MCF 10A (cell line): Measurements from ENCODE around the gene TMEM139. TPM values are rescaled to one million over a fixed set of nuclear protein-coding genes. Genes with fewer than 3 reads are reported as not detected.
"Not testable (repeated sequence)": the region's sequence is repeated elsewhere in the genome, so short reads cannot be mapped to it uniquely, and the experiment has no call there.

Experiments used
- BruUV-seq: library from RNA; stranded (reverse); fragments of 400-500 nt; replicated peaks from 2 replicates; lab custom pipeline; 2021; lab: Mats Ljungman, UMichigan
- CTCF ChIA-PET: fragments of 300-600 bp; sonication (Branson Sonifier 250); formaldehyde crosslinking; extraction: SDS; loops from one replicate; lab custom pipeline; 2021; ENCODE audit warnings: antibody characterized with exemption, inconsistent platforms; lab: Yijun Ruan, JAX
- POLR2A ChIA-PET: fragments of 300-600, 350-650 bp; sonication (Branson Sonifier 250); formaldehyde crosslinking; extraction: SDS; loops from one replicate; lab custom pipeline; 2020; ENCODE audit warnings: antibody characterized with exemption, inconsistent platforms; lab: Yijun Ruan, JAX
- DNase-seq: peaks from one replicate; pipeline ENCODE4 v3.0.0-alpha.2; 2018; ENCODE audit not compliant: unreplicated experiment
- H3K27ac Mint-ChIP-seq: one replicate; pipeline ENCODE4 v1.8.0; 2022; ENCODE audit warnings: mild to moderate bottlenecking, low read depth, mixed read lengths; ENCODE audit not compliant: unreplicated experiment
- H3K27me3 Mint-ChIP-seq: one replicate; pipeline ENCODE4 v1.8.0; 2022; ENCODE audit warnings: mixed read lengths; ENCODE audit not compliant: insufficient read depth, unreplicated experiment
- H3K36me3 Mint-ChIP-seq: one replicate; pipeline ENCODE4 v1.8.0; 2022; ENCODE audit warnings: mild to moderate bottlenecking, moderate library complexity, mixed read lengths; ENCODE audit not compliant: insufficient read depth, unreplicated experiment
- H3K4me1 Mint-ChIP-seq: one replicate; pipeline ENCODE4 v1.8.0; 2022; ENCODE audit warnings: mixed read lengths; ENCODE audit not compliant: insufficient read depth, unreplicated experiment
- H3K4me3 Mint-ChIP-seq: one replicate; pipeline ENCODE4 v1.8.0; 2022; ENCODE audit warnings: mild to moderate bottlenecking, moderate library complexity, mixed read lengths; ENCODE audit not compliant: unreplicated experiment
- H3K9me3 Mint-ChIP-seq: one replicate; pipeline ENCODE4 v1.8.0; 2022; ENCODE audit warnings: mixed read lengths; ENCODE audit not compliant: unreplicated experiment
- intact Hi-C: fragments of 100-400 bp; cut with micrococcal nuclease; formaldehyde crosslinking; loops from 2 replicates; pipeline ENCODE4 v1.14.1; 2022
- total RNA-seq: library from RNA; stranded (reverse); gene quantifications from 2 replicates; pipeline ENCODE4 v1.2.3, GENCODE V29; 2022
- TF ChIP-seq, protein P1 (sequence below): fragments of 200-600 bp; IDR thresholded peaks from one replicate; pipeline ENCODE4 v1.8.0; 2022; ENCODE audit warnings: antibody characterized with exemption, mild to moderate bottlenecking; ENCODE audit not compliant: unreplicated experiment

The TMEM139 gene
- total RNA-seq, 1 experiment from 2014 or later = 9.2 TPM

DNA sequence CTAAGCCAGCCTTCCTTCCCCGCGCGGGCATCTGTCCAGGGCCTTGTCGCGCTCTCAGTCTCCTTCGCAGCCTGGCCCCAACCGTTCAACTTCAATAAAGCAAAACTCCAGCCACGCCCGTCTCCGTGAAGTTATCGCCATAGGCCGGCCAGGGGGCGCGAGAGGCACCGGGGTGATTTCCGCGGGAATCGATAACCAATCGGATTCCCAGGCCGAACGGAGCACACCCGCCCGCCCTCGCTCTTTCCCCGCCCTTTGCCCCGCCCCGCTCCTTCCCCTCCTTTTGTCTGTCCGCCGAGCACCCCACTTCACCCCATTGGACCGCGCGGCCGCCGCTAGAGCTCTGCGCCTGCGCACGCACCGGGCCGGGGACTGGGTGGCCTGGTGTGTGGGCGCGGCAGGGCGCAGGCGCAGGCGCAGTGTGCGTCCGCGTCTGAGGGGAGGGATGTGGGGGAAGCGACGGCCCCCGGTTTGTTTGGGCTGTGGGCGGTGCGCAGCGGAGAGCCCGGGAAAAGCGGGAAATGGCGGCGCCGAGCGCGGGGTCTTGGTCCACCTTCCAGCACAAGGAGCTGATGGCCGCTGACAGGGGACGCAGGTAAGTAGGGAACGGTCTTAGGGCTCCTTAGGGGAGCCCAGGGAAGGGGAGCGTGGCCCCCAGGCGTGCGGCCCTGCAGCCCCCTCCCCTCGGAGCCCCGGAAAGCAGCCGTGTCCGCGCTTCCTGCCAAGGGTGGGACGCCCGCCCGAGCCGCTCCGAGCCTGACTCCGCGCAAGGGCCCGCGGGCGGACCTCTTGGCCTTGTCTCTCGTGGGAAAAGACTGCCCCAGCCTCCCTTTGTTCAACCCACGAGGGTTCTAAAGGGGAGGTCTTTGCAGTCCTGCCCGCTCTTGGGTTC, 3.4 kb downstream of the TMEM139 start, which contains the start of gene CASP2:
CASP2 (plus strand) TSS at position 417 of the 892 bp plus-strand sequence; CDS start at position 522, 105 bp downstream.
- H3K4me3 Mint-ChIP-seq = peak within 1 kb of the TSS; percentile 98
- POLR2A ChIA-PET = interaction anchor here (0.7 to 3.7 kb wide), 13 partner anchors 8 to 204 kb away, joined by 3 to 32 read pairs (median 3); partner anchors contain the start of genes EPHA1 and GSTK1
- peaks cover 42% of the 10 kb centered on the region for H3K4me1 Mint-ChIP-seq
- intact Hi-C loops = loop anchor here (2.0 kb wide), 2 partner anchors 23 to 93 kb away; partner anchors contain the start of gene ZYX
- H3K9me3 Mint-ChIP-seq = no peaks in the 10 kb centered on the region
- TSS peak; percentile 25 for BruUV-seq
- peak; percentile 97 for DNase-seq
- peaks cover 19% of the 10 kb centered on the region for H3K36me3 Mint-ChIP-seq
- H3K27ac Mint-ChIP-seq = peak within 1 kb of the TSS; percentile 68
- H3K27me3 Mint-ChIP-seq = no peaks in the 10 kb centered on the region
- CTCF ChIA-PET = interaction anchor here (0.5 to 1.7 kb wide), 8 partner anchors 11 to 119 kb away, joined by 3 to 8 read pairs (median 3); no protein-coding TSS in a partner anchor
- TF ChIP-seq, protein P1, sequence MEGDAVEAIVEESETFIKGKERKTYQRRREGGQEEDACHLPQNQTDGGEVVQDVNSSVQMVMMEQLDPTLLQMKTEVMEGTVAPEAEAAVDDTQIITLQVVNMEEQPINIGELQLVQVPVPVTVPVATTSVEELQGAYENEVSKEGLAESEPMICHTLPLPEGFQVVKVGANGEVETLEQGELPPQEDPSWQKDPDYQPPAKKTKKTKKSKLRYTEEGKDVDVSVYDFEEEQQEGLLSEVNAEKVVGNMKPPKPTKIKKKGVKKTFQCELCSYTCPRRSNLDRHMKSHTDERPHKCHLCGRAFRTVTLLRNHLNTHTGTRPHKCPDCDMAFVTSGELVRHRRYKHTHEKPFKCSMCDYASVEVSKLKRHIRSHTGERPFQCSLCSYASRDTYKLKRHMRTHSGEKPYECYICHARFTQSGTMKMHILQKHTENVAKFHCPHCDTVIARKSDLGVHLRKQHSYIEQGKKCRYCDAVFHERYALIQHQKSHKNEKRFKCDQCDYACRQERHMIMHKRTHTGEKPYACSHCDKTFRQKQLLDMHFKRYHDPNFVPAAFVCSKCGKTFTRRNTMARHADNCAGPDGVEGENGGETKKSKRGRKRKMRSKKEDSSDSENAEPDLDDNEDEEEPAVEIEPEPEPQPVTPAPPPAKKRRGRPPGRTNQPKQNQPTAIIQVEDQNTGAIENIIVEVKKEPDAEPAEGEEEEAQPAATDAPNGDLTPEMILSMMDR = no peak

DNA sequence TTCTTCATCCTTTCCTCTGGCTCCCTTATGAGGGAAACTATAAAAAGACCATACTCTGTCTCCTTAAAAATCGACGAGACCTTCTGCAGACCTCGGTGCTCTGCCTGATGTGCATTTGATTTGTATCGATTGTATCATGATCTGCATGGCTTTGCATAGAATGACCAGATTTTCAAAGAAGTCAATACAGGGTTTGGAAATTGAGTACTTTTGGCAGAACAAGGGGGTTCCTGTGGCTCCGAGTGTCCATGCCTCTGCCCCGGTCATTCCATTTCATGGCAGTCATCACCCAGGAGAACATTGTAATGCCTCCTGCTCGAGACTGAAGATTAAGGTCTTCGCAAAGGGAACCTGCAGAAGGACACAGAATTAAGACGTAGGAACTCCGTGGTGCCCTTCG, 4.1 kb downstream of the TMEM139 start:
- H3K27ac Mint-ChIP-seq = peak overlapping the region; percentile 68
- intact Hi-C loops = loop anchor here (2.0 kb wide), 2 partner anchors 24 to 92 kb away; partner anchors contain the start of gene ZYX
- POLR2A ChIA-PET = interaction anchor here (0.8 to 3.7 kb wide), 10 partner anchors 8 to 91 kb away, joined by 3 to 32 read pairs (median 6); partner anchors contain the start of gene GSTK1
- BruUV-seq = no TSS peak
- CTCF ChIA-PET = interaction anchor here (1.2 to 1.5 kb wide), 2 partner anchors 48 to 119 kb away, joined by 3 to 8 read pairs; no protein-coding TSS in a partner anchor
- peak overlapping the region; percentile 98 for H3K4me3 Mint-ChIP-seq
- no peaks in the 10 kb centered on the region for H3K27me3 Mint-ChIP-seq
- H3K36me3 Mint-ChIP-seq = peaks cover 25% of the 10 kb centered on the region
- no peaks in the 10 kb centered on the region for H3K9me3 Mint-ChIP-seq
- peak; percentile 23 for DNase-seq
- H3K4me1 Mint-ChIP-seq = peaks cover 42% of the 10 kb centered on the region
- TF ChIP-seq, protein P1 = no peak

DNA sequence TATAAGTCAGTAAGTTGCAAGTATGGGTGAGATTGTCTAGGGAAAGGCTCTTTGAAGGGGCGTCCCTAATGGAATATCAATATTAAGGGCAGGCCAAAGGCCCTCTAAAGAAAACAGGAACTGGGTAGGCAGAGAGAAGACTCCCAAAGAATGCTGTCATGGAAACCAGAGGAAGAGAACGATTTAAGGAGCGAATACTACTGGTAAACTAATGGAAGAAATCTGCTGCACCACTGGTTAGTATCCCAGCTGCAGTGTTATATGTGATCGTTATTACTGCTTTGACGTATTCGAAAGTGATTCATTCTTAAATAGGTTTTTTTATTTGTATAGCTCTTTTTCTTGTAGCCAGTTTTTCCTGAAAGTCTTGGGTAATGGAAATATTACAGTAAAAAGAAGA, 4.7 kb downstream of the TMEM139 start:
- no peak for DNase-seq
- TF ChIP-seq, protein P1 = no peak
- CTCF ChIA-PET = interaction anchor here (0.6 to 5.0 kb wide), 9 partner anchors 11 to 408 kb away, joined by 3 to 35 read pairs (median 4); partner anchors contain the start of gene CLCN1
- Mint-ChIP-seq H3K36me3 (peaks cover 31% of the 10 kb centered on the region), H3K27ac (peak overlapping the region; percentile 68), H3K4me1 (peaks cover 42% of the 10 kb centered on the region), H3K4me3 (peak overlapping the region; percentile 98), H3K9me3 (no peaks in the 10 kb centered on the region), H3K27me3 (no peaks in the 10 kb centered on the region)
- intact Hi-C loops = loop anchor here (2.0 kb wide), 2 partner anchors 25 to 91 kb away; partner anchors contain the start of gene ZYX
- BruUV-seq = no TSS peak
- POLR2A ChIA-PET = interaction anchor here (0.7 to 2.5 kb wide), 7 partner anchors 9 to 90 kb away, joined by 3 to 10 read pairs (median 5); partner anchors contain the start of gene GSTK1

- H3K27me3 Mint-ChIP-seq, BruUV-seq, DNase-seq, H3K9me3 Mint-ChIP-seq: not testable (repeated sequence)
- intact Hi-C loops = loop anchor here (2.0 kb wide), 2 partner anchors 25 to 91 kb away; partner anchors contain the start of gene ZYX
- Mint-ChIP-seq H3K36me3 (peaks cover 35% of the 10 kb centered on the region), H3K4me3 (peak overlapping the region; percentile 98), H3K27ac (peak overlapping the region; percentile 68), H3K4me1 (peaks cover 37% of the 10 kb centered on the region)
- ChIA-PET POLR2A (interaction anchor here (0.7 to 2.5 kb wide), 7 partner anchors 9 to 90 kb away, joined by 3 to 10 read pairs (median 5); partner anchors contain the start of gene GSTK1), CTCF (interaction anchor here (0.6 to 5.0 kb wide), 9 partner anchors 11 to 409 kb away, joined by 3 to 35 read pairs (median 4); partner anchors contain the start of gene CLCN1)
Observed at GRCh38 chr7:143289888-143290287, 5.1 kb downstream of the TMEM139 start.
